GM12878 (cell line): Measurements from ENCODE around the gene GRK1. TPM values are rescaled to one million over a fixed set of nuclear protein-coding genes. Genes with fewer than 3 reads are reported as not detected.

Source experiments
- ATAC-seq: fragments of 200-7000 bp; cut with Tn5 transposase; 3 replicates; pipeline ENCODE4 v1.9.1; 2020; ENCODE audit warnings: mild to moderate bottlenecking, moderate library complexity
- BruUV-seq: library from RNA; stranded (reverse); fragments of 400-500 nt; replicated peaks from 2 replicates; lab custom pipeline; 2021; lab: Mats Ljungman, UMichigan
- CTCF ChIA-PET: fragments of 300-600 bp; sonication (Branson Sonifier 250); formaldehyde crosslinking; extraction: SDS; loops from one replicate; lab custom pipeline; 2021; ENCODE audit warnings: inconsistent platforms; lab: Yijun Ruan, JAX
- POLR2A ChIA-PET: fragments of 350-600 bp; formaldehyde crosslinking; extraction: SDS; loops from one replicate; lab custom pipeline; 2021; ENCODE audit warnings: inconsistent platforms; lab: Charles Lee
- RAD21 ChIA-PET: fragments of 300-600 bp; sonication (Branson Sonifier 250); formaldehyde crosslinking; loops from one replicate; lab custom pipeline; 2023; ENCODE audit warnings: antibody characterized with exemption; ENCODE audit not compliant: unreplicated experiment; lab: Charles Lee
- SMC1A ChIA-PET: fragments of 300-600 bp; sonication (Branson Sonifier 250); formaldehyde crosslinking; loops from one replicate; lab custom pipeline; 2023; ENCODE audit not compliant: unreplicated experiment, uncharacterized antibody; lab: Charles Lee
- DNase-seq: peaks from one replicate; pipeline ENCODE4 v3.0.0-alpha.2; 2011; ENCODE audit warnings: low read depth, low spot score
- FAIRE-seq: peaks from 3 replicates; lab custom pipeline; 2011; peaks lifted over from hg19 to GRCh38; lab: Jason Lieb, UNC
- H2AFZ ChIP-seq: 2 replicates; pipeline ENCODE4 v1.6.0; 2011; ENCODE audit warnings: low read depth, low read length, control low read depth; ENCODE audit not compliant: control insufficient read depth
- H3K27ac ChIP-seq: 2 replicates; pipeline ENCODE4 v1.5.1; 2011; ENCODE audit warnings: control low read depth; ENCODE audit not compliant: control insufficient read depth, insufficient read depth
- H3K27me3 ChIP-seq, 2 experiments: replicated peaks in 1 of 2; 2 replicates each; pipeline versions ENCODE4 v1.6.0 to v1.6.1; 2011; ENCODE audit warnings: low read length in 1 of 2; ENCODE audit not compliant: control insufficient read depth in 2 of 2, insufficient read depth in 2 of 2
- H3K36me3 ChIP-seq, 2 experiments: 2 replicates each; pipeline ENCODE4 v1.5.1; 2011; ENCODE audit warnings: low read length in 1 of 2; ENCODE audit not compliant: control insufficient read depth in 2 of 2, insufficient read depth in 2 of 2
- H3K4me1 ChIP-seq: 2 replicates; pipeline ENCODE4 v1.6.1; 2011; ENCODE audit warnings: mild to moderate bottlenecking, low read length, moderate library complexity, mixed read lengths; ENCODE audit not compliant: control insufficient read depth, insufficient read depth
- H3K4me2 ChIP-seq: 2 replicates; pipeline ENCODE4 v1.6.0; 2011; ENCODE audit warnings: control low read depth; ENCODE audit not compliant: control insufficient read depth, insufficient read depth
- H3K4me3 ChIP-seq: fragments of 200-600 bp; sonication (generic); 2 replicates; pipeline ENCODE4 v1.5.1; 2016
- H3K79me2 ChIP-seq: 2 replicates; pipeline ENCODE4 v1.6.0; 2011; ENCODE audit warnings: low read length; ENCODE audit not compliant: control insufficient read depth, insufficient read depth
- H3K9ac ChIP-seq: 2 replicates; pipeline ENCODE4 v1.8.0; 2011; ENCODE audit warnings: low read length, control low read depth, mixed read lengths; ENCODE audit not compliant: control insufficient read depth, insufficient read depth
- H3K9me3 ChIP-seq: replicated peaks from 3 replicates; pipeline ENCODE4 v1.5.1; 2011; ENCODE audit warnings: mild to moderate bottlenecking, low read length; ENCODE audit not compliant: control insufficient read depth, insufficient read depth
- H4K20me1 ChIP-seq: 2 replicates; pipeline ENCODE4 v1.6.0; 2011; ENCODE audit not compliant: control insufficient read depth, insufficient read depth
- GATAD2B ChIP-seq: fragments of 450-650 bp; conservative IDR thresholded peaks from 2 replicates; pipeline ENCODE4 v1.6.1; 2017; ENCODE audit warnings: low read depth, mild to moderate bottlenecking, moderate library complexity
- NFIC ChIP-seq: IDR thresholded peaks from 2 replicates; pipeline ENCODE4 v1.6.1; 2012; ENCODE audit warnings: low read depth, mild to moderate bottlenecking, inconsistent platforms, low read length, moderate library complexity
- PAX5 ChIP-seq: IDR thresholded peaks from 2 replicates; pipeline ENCODE4 v1.6.1; 2011; ENCODE audit warnings: low read depth, low read length, borderline replicate concordance
- PML ChIP-seq: IDR thresholded peaks from 2 replicates; pipeline ENCODE4 v1.6.1; 2012; ENCODE audit warnings: low read length, inconsistent platforms
- POLR2A ChIP-seq: IDR thresholded peaks from 2 replicates; pipeline ENCODE4 v1.6.1; 2011; ENCODE audit warnings: low read depth, mild to moderate bottlenecking, low read length
- POLR2AphosphoS2 ChIP-seq: IDR thresholded peaks from 2 replicates; pipeline ENCODE4 v1.6.1; 2011; ENCODE audit warnings: low read depth, mild to moderate bottlenecking, low read length, improper control_type of control experiment, moderate library complexity
- RFX5 ChIP-seq: IDR thresholded peaks from 2 replicates; pipeline ENCODE4 v1.6.1; 2011; ENCODE audit warnings: low read depth, low read length, improper control_type of control experiment
- SREBF1 ChIP-seq: IDR thresholded peaks from 2 replicates; pipeline ENCODE4 v1.6.1; 2012; ENCODE audit warnings: mild to moderate bottlenecking, low read length
- ZBTB4 ChIP-seq: fragments of 450-650 bp; formaldehyde crosslinking; IDR thresholded peaks from 2 replicates; pipeline ENCODE4 v1.4.0; 2022; ENCODE audit warnings: mild to moderate bottlenecking, moderate library complexity
- WGBS: methylation state at CpG from one replicate; pipeline ENCODE4 v1.1.6; 2016; ENCODE audit warnings: low lambda C conversion rate; ENCODE audit not compliant: insufficient replicate concordance, insufficient coverage; ENCODE audit errors: missing lambda C conversion rate; 5-methylcytosine and 5-hydroxymethylcytosine counted together
- in situ Hi-C: fragments of 300-500 bp; cut with MboI; formaldehyde crosslinking; loops from 9 replicates; pipeline ENCODE4 v1.14.3; 2018; ENCODE audit warnings: mixed read lengths
- intact Hi-C: fragments of 100-400 bp; cut with micrococcal nuclease; formaldehyde crosslinking; loops from one replicate; pipeline ENCODE4 v1.14.2; 2022; ENCODE audit not compliant: unreplicated experiment
- polyA plus RNA-seq, 11 experiments: library from polyadenylated mRNA; depleted of rRNA in 4 of 11; unstranded in 6 of 11; stranded (reverse) in 5 of 11; fragments of >200 nt; fragmentation: Nextera tagmentation in 4 of 11; fragmentation: Illumina TruSeq in 1 of 11; extraction: Ambion mirVana in 4 of 11; extraction: Trizol in 1 of 11; gene quantifications; 1 replicate in 1 of 11; 2 replicates in 10 of 11; pipeline versions ENCODE4 v1.2.1 to v1.2.3, GENCODE V29; 2011 to 2016; ENCODE audit warnings: inconsistent platforms in 2 of 11, missing spikeins in 2 of 11, low read depth in 1 of 11
- total RNA-seq, 4 experiments: library from RNA; depleted of rRNA in 3 of 4; stranded (reverse); fragments of >200 nt in 3 of 4; fragmentation: Illumina TruSeq in 1 of 4; extraction: Trizol in 1 of 4; gene quantifications; 2 replicates each; pipeline versions ENCODE4 v1.2.1 to v1.2.3, GENCODE V29; 2013 to 2021

The GRK1 gene
- total and polyA plus RNA-seq, 10 of the 15 experiments (the other 5 are each of a cell fraction or from before 2014, with no cell fraction given), result under 0.01 to 0.04 TPM; not detected in 8

- no peaks in the 10 kb centered on the region for H4K20me1 ChIP-seq
- ATAC-seq (no peak), DNase-seq (no peak), FAIRE-seq (no peak)
- intact Hi-C loops, result no loop called here
- H3K27ac ChIP-seq, result no peak overlapping the region
- ChIA-PET POLR2A (interaction anchor here (0.7 kb wide), 1 partner anchor 181 kb away, joined by 4 read pairs; no protein-coding TSS in a partner anchor), RAD21 (no interaction called here), SMC1A (no interaction called here), CTCF (no interaction called here)
- H3K27me3 ChIP-seq, result no peaks in the 10 kb centered on the region
- BruUV-seq, result no TSS peak
- in situ Hi-C loops, result no loop called here
- TF ChIP-seq NFIC (no peak), POLR2AphosphoS2 (no peak), POLR2A (no peak), PML (no peak), ZBTB4 (no peak), PAX5 (no peak), SREBF1 (no peak), GATAD2B (no peak), RFX5 (no peak)
- no peaks in the 10 kb centered on the region for H3K4me1 ChIP-seq
- WGBS, result 75% methylated on average over 11 of the region's 11 CpGs
- H3K79me2 ChIP-seq, result no peaks in the 10 kb centered on the region
- H3K4me3 ChIP-seq, result no peak overlapping the region
- no peak overlapping the region for H3K4me2 ChIP-seq
- no peaks in the 10 kb centered on the region for H3K9me3 ChIP-seq
- H2AFZ ChIP-seq, result no peak overlapping the region
- peaks cover 0 to 8% of the 10 kb centered on the region in 2 experiments; a peak in 3 of 4 replicates for H3K36me3 ChIP-seq
- H3K9ac ChIP-seq, result no peak overlapping the region
Measured at GRCh38 chr13:113646376-113646775, 20.6 kb upstream of the GRK1 start.
